Kasumi-1 (cell line): ENCODE data around the gene MYBPH.

Experiments
- DNase-seq, 2 experiments: peaks; one replicate each; lab custom pipeline; 2025; lab: John Stamatoyannopoulos, UW

The MYBPH gene

DNA sequence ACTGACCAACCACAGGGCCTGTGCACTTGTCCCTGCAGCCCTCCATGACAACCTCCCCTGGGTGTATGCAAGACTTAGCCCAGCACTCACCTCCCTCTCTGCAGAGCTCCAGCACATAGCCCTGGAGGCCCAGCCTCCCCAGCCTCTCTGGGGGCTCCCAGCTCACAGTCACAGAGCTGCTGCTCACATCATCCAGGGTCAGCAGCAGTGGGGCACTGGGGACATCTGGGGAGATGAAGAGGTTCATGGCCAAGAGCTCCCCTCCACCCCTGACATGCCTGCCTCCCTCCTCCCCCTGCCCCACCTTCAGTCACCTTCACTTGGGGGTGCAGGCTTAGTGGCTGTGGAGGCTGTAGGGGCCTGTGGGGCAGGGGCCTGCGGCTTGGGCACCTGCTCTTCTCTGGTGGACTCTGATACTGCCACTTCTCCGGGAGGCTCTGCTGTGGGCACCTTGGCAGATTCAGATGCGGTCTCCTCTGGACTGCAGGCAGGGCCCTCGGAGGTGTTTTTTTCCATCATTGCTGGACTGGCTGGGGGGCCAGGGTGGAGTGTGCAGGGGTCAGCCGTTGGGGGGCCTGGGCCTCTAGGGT lies at the start of gene MYBPH:
TSS of gene MYBPH (minus strand) at position 590 of the 590 bp plus-strand sequence. CDS start at position 519, 71 bp downstream.
- no peak for DNase-seq

DNA sequence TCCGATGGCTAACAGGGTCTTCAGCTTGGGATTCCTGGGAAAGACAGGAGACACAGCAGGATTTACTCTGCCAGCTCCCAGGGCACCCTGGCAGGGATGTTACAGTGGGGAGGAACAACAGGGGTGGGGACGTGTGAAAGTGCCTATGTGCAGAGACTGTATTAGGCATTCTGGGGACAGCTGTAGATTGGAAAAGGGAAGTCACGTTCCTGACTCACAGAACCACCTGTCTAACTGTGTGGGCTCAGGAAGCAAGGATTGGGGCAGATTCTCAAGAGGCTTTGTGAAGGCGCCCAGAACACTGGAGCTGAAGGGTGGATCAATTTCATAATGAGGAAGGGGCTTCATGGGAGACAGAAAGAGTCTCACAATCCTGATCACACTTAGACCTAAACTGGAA lies 49.4 kb upstream of the MYBPH start:
- DNase-seq: no peak

- no peak for DNase-seq
Measured at GRCh38 chr1:203223012-203223775, 47.6 kb upstream of the MYBPH start.

DNA sequence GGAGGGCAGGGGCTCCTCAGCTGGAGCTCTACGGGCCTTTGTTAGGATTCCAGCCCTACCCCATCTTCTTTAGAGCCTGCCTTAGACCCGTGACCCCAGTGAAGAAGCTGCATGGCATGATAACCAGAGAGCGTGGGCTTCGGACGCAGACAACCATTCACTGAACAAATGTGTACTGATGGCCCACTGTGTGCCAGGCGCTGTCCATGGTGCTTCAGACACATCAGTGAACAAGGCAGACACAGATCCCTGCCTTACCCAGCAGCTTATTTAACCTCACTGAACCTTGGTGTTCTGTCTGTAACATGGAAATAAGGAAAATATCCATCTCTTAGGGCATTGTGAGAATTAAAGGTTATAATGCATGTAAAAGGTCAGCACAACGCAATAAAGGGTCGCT lies 44.3 kb upstream of the MYBPH start:
- DNase-seq: no peak

DNA sequence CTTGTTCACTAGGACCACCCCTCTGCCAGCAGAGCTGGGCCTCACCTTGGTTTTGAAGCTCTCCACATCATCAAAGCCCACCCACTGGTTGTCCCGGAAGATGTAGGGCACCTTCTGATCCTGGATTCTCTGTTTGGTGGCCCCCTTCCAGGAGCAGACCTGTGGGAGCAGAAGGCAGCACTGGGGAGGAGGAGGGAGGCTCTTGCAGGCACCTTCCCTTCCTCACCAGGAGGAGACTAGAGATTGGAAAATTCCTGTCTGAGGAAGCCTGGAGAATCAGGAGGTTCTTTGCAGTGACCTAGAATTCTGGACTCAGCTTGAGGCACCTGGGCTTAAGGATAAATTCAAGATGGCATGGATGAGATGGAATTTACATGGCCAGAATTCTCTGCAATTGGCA lies 43.5 kb upstream of the MYBPH start:
- DNase-seq: no peak

DNA sequence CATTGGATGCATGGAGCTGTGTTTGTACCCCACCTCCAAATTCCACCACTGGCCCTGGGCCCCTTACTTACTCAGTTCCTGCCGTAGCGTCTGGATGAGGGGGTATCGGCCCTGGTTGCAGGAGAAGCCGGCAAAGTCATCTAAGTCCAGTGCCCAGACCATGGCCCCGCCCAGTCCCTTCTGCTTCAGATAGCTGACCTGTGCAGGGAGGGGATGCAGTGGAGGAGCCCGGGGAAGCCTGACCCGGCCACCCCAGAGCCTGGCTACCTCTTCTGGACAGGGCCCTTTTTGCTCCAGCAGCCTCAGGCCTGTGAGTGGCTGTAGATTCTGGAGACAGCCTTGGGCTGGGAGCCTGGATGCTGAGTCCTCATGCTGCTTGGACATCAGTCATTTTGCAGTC lies 42.0 kb upstream of the MYBPH start:
- DNase-seq: no peak

DNA sequence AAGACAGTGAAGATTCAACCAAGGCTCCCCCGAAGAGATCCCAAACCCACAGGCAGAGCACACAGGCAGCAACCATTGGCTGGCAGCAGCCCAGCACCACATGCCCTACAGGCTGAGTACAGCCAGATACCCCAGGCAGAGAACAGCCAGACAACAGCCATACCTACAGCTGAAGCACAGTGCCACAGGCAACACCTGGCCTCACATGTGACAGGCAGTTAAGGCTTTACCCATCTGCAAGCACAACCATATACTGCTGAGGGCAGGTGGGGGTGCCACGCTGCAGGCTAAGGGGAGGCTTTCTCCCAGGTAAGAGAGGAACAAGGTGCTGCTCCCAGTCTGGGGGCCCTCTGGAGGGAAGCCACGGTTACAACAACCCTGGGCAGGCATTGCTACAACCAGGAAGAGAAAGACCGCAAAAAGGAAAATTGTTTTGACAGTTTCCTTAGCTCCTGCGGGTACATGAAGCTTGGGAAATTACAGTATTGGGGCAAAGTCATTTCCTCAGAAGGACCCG lies 41.6 kb upstream of the MYBPH start:
- DNase-seq: peak in 1 of 2 experiments; percentile 18

DNA sequence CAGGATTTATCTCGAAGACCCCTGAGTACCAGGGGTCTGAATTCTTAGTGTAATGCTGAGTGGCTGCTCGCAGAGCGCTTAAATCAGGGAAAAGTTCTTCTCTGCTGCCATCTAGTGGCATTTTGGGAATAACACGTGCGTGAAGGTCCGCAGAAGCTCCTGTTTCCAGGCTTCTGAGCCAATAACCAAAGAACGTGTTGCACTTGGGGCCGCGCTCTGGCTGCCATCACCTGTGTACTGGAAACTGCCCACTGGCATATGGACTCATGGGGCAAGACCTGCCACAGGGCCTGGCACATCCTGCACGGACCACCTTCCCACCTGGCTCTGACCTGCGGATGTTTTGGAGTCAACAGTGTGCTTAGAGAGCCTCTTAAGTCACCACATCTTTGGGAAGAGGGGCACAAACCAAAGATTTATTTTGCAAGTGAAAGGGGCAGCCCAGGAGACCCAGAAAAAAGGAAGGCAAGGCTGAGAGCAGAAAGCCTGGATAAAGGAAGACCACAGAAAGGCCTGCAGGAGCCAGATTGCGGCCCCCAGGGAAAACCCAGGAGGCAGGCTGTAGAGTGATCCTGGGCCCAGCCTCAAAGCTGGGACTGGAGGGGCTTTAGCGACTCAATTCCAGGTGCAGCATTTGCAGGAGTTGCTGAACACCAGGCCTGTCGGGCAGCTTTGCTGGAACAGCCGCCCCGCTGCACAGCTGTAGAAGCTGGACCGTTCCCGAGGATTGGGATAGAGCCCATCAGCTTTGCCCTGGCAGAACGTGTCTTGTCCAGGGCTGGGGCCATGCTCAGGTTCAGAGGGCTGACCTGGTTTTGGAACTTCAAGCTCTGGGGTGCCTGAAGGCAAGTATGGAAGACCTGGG lies 40.9 kb upstream of the MYBPH start:
- peak; percentile 65 to 73 for DNase-seq

GRCh38 chr1:203215573-203215972 lies 39.9 kb upstream of the MYBPH start:
- DNase-seq: no peak

- DNase-seq: no peak
Measured at GRCh38 chr1:203214871-203215270, 39.2 kb upstream of the MYBPH start.

DNA sequence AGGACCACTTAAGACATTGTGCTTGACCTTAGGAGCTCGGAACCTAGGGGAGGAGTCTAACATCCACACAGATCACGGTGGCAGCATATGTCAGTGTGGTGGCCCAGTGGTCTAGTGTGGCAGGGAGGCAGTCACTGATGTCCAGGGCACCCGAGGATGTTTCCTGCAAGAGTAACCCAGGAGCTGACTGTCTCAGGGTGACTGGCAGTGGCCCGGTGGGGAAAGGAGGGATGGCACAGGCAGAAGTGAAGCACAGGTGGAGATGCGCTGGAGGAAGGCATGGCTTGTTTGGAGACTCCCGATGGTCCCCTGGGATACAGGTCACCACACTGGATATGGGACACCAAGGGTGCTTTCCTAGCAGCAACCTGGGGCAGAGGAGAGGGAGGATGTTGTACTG lies 37.5 kb upstream of the MYBPH start:
- no peak for DNase-seq

GRCh38 chr1:203211812-203212211 lies 36.2 kb upstream of the MYBPH start:
- DNase-seq: no peak

- no peak for DNase-seq
Measured at GRCh38 chr1:203210988-203211387, 35.4 kb upstream of the MYBPH start.

- DNase-seq: no peak
Measured at GRCh38 chr1:203210350-203210749, 34.7 kb upstream of the MYBPH start.

- DNase-seq: no peak
Measured at GRCh38 chr1:203208181-203208580, 32.6 kb upstream of the MYBPH start.

DNA sequence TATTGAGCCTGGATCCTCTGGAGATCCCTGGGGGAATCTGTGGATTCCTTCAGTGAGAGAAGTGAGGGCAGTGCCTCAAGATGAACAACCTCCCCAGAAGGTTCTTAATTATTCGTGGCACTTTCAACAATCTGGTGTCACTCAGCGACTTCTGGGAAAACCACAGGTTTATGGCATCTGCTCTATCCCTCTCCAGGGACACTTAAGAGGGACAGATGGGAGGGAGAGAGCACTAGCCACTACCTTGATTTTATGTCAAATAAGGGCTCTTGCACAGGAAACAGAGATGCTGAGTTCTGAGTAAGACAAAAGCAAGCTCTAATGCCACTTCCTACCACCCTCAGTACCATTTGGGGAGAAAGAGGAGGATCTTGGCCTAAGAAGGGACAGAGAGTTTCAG lies 32.1 kb upstream of the MYBPH start:
- DNase-seq: no peak

GRCh38 chr1:203206129-203206687 lies 30.6 kb upstream of the MYBPH start:
- no peak for DNase-seq

GRCh38 chr1:203204756-203205155 lies 29.1 kb upstream of the MYBPH start:
- no peak for DNase-seq

GRCh38 chr1:203202431-203203245 lies 27.0 kb upstream of the MYBPH start:
- DNase-seq: no peak

- no peak for DNase-seq
Measured at GRCh38 chr1:203201516-203202205, 26.0 kb upstream of the MYBPH start.

GRCh38 chr1:203200916-203201315 lies 25.3 kb upstream of the MYBPH start:
- DNase-seq: no peak
